ENCODE measurements around the gene TPK1. TPM values are rescaled to one million over a fixed set of nuclear protein-coding genes. Genes with fewer than 3 reads are reported as not detected.
A peak's percentile ranks its signal among the peaks of the same experiment; 100 is the strongest.

Gene TPK1
- 22.6 TPM for total RNA-seq

- Histone ChIP-seq H3K9me3 (ENCODE audit: low read depth, low read length) (no peaks in the 10 kb centered on the region), H3K27me3 (ENCODE audit: insufficient read depth, low read length) (no peaks in the 10 kb centered on the region), H3K4me3 (ENCODE audit: low read length) (peak within 1 kb of the TSS; percentile 97), H3K4me1 (ENCODE audit: insufficient read depth, low read length) (peaks cover 28% of the 10 kb centered on the region)
Observed at GRCh38 chr7:144835652-144836544, at the start of gene TPK1. TSS of gene TPK1 (minus strand) at chr7:144836053. CDS start at chr7:144835602, 451 bp downstream.

GRCh38 chr7:144885478-144885877 is 49.6 kb upstream of the TPK1 start:
- Histone ChIP-seq H3K27me3 (ENCODE audit: insufficient read depth, low read length) (no peaks in the 10 kb centered on the region), H3K4me1 (ENCODE audit: insufficient read depth, low read length) (no peaks in the 10 kb centered on the region), H3K9me3 (ENCODE audit: low read depth, low read length) (no peaks in the 10 kb centered on the region), H3K4me3 (ENCODE audit: low read length) (no peak overlapping the region)

GRCh38 chr7:144884896-144885295 is 49.0 kb upstream of the TPK1 start:
- Histone ChIP-seq H3K4me1 (ENCODE audit: insufficient read depth, low read length) (no peaks in the 10 kb centered on the region), H3K9me3 (ENCODE audit: low read depth, low read length) (no peaks in the 10 kb centered on the region), H3K27me3 (ENCODE audit: insufficient read depth, low read length) (no peaks in the 10 kb centered on the region), H3K4me3 (ENCODE audit: low read length) (no peak overlapping the region)

DNA sequence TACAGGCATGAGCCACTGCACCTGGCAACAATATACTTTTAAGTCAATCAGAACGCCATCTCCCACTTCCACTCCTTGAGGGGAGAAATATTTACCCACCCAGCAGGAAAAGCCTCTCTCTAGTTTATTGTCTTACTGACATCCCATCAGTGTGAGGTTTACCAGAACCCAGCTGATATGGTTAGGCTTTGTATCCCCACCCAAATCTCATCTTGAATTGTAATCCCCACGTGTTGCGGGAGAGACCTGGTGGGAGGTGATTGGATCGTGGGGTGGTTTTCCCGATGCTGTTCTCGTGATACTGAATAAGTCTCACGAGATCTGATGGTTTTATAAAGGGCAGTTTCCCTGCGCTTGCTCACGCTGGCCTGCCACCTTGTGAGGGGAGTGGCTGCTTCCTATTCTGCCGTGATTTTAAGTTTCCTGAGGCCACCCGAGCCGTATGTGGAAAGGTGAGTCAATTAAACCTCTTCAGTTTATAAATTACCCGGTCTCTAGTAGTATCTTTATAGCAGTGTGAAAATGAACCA is 37.5 kb upstream of the TPK1 start:
- H3K4me1 ChIP-seq (ENCODE audit: insufficient read depth, low read length) = no peaks in the 10 kb centered on the region
- no peaks in the 10 kb centered on the region for H3K9me3 ChIP-seq (ENCODE audit: low read depth, low read length)
- H3K4me3 ChIP-seq (ENCODE audit: low read length) = no peak overlapping the region
- no peaks in the 10 kb centered on the region for H3K27me3 ChIP-seq (ENCODE audit: insufficient read depth, low read length)

DNA sequence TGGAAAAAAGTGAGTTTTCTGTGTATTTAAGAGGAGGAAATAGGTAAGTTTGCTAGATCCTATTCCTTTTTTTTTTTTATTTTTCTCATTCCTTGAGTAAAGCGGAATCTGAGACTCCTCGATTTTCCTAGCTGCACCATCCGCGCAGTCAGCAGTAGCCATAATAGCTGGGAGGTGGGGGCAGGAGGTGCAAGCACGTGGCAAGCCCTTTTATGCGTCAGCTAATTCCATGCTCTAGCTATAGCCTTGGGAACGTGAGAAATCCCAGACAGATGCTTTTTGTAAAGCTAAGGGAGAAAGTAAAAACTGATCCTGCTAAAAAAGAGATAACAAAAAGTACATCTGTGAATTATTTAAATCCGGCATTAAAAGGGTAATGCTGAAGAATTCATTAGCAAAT is 33.2 kb upstream of the TPK1 start:
- H3K4me1 ChIP-seq (ENCODE audit: insufficient read depth, low read length) = no peaks in the 10 kb centered on the region
- H3K9me3 ChIP-seq (ENCODE audit: low read depth, low read length) = no peaks in the 10 kb centered on the region

GRCh38 chr7:144866189-144866588 is 30.3 kb upstream of the TPK1 start:
- H3K4me3 ChIP-seq (ENCODE audit: low read length) = no peak overlapping the region
- H3K4me1 ChIP-seq (ENCODE audit: insufficient read depth, low read length) = no peaks in the 10 kb centered on the region
- H3K27me3 ChIP-seq (ENCODE audit: insufficient read depth, low read length) = no peaks in the 10 kb centered on the region
- no peaks in the 10 kb centered on the region for H3K9me3 ChIP-seq (ENCODE audit: low read depth, low read length)

More for the DNA sequence above, 33.2 kb upstream of the TPK1 start:
- no peak overlapping the region for H3K4me3 ChIP-seq (ENCODE audit: low read length)
- no peaks in the 10 kb centered on the region for H3K27me3 ChIP-seq (ENCODE audit: insufficient read depth, low read length)

GRCh38 chr7:144863320-144863647 is 27.4 kb upstream of the TPK1 start:
- Histone ChIP-seq H3K4me1 (ENCODE audit: insufficient read depth, low read length) (no peaks in the 10 kb centered on the region), H3K4me3 (ENCODE audit: low read length) (no peak overlapping the region), H3K27me3 (ENCODE audit: insufficient read depth, low read length) (no peaks in the 10 kb centered on the region), H3K9me3 (ENCODE audit: low read depth, low read length) (no peaks in the 10 kb centered on the region)

DNA sequence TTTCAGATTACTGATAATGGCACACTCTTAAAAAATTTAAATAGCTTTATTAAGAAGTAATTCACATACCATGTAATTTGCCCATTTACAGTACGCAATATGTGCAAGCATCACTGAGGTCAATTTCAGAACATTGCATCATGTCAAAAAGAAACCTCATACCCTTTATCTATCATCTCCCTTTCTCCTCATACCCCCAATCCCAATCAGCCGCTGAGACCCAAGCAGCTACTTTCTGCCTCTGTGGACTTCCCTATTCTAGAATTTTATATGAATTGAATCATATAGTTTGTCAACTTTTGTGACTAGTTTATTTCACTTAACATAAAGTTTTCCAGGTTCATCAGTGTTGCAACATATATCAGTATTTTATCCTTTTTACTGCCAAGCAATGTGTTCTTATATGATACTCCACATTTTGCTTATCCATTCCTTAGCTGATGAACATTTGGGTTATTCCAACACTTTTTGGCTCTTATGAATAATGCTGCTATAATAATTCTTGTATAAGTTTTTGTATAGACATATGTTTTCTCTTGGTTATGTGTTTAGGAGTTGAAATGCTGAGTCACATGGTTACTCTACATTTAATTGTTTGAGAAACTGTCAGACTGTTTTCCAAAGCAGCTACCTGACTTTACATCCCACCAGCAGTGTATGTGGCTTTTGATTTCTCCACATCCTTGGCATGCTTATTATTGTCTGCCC is 26.9 kb upstream of the TPK1 start:
- no peaks in the 10 kb centered on the region for H3K4me1 ChIP-seq (ENCODE audit: insufficient read depth, low read length)
- no peaks in the 10 kb centered on the region for H3K9me3 ChIP-seq (ENCODE audit: low read depth, low read length)
- H3K27me3 ChIP-seq (ENCODE audit: insufficient read depth, low read length) = no peaks in the 10 kb centered on the region
- no peak overlapping the region for H3K4me3 ChIP-seq (ENCODE audit: low read length)

DNA sequence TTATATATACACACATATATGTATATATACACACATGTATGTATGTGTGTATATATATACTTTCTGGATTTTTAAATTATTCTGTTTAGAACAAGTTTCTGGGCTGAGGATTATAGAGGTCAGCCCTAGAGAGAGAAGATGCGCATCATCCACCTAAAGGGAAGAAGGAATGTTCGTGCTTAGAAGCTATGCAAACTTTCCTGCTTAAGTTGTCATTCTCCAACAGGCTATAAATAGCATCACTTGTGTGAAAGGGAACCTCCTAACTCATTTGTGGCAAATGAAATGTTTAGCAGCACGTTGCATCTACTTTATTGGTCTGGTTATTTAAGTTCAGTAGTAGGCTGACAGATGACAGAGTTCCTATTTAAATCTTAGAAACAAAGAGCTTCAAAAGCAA is 23.9 kb upstream of the TPK1 start:
- Histone ChIP-seq H3K9me3 (ENCODE audit: low read depth, low read length) (no peaks in the 10 kb centered on the region), H3K4me1 (ENCODE audit: insufficient read depth, low read length) (no peaks in the 10 kb centered on the region), H3K4me3 (ENCODE audit: low read length) (no peak overlapping the region), H3K27me3 (ENCODE audit: insufficient read depth, low read length) (no peaks in the 10 kb centered on the region)

GRCh38 chr7:144857463-144857862 is 21.6 kb upstream of the TPK1 start:
- Histone ChIP-seq H3K27me3 (ENCODE audit: insufficient read depth, low read length) (no peaks in the 10 kb centered on the region), H3K9me3 (ENCODE audit: low read depth, low read length) (no peaks in the 10 kb centered on the region), H3K4me3 (ENCODE audit: low read length) (no peak overlapping the region), H3K4me1 (ENCODE audit: insufficient read depth, low read length) (no peaks in the 10 kb centered on the region)

DNA sequence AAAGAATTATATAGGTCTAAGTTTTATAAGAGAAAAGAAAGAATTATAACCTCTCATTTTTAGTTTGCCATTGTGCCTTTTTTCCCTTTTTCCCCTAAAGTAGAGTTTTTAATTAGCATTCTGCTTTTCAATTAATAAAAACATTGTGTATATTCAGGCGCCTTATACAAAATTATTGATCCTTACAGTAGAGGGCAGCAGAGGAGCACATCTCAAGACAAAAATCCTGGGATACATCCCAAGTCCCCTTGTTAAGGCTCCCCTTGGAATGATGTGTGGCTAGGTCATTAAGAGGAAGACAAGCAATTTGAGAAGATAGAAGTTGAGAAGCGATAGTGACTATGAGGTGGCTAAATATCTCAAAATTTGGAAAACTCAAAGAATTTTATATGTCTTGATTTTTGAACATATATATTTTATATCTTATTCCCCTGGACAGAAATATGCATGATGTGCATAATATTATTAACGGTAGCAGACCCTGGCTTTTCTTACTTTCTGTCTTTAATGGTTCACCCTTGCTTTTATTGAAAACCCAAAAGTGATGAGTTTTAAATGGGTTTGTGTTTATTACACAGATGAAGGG is 19.1 kb upstream of the TPK1 start:
- Histone ChIP-seq H3K27me3 (ENCODE audit: insufficient read depth, low read length) (no peaks in the 10 kb centered on the region), H3K4me1 (ENCODE audit: insufficient read depth, low read length) (no peaks in the 10 kb centered on the region), H3K9me3 (ENCODE audit: low read depth, low read length) (no peaks in the 10 kb centered on the region), H3K4me3 (ENCODE audit: low read length) (no peak overlapping the region)

GRCh38 chr7:144853542-144853941 is 17.7 kb upstream of the TPK1 start:
- H3K4me3 ChIP-seq (ENCODE audit: low read length) = no peak overlapping the region
- H3K4me1 ChIP-seq (ENCODE audit: insufficient read depth, low read length) = no peaks in the 10 kb centered on the region
- no peaks in the 10 kb centered on the region for H3K27me3 ChIP-seq (ENCODE audit: insufficient read depth, low read length)
- H3K9me3 ChIP-seq (ENCODE audit: low read depth, low read length) = no peaks in the 10 kb centered on the region

DNA sequence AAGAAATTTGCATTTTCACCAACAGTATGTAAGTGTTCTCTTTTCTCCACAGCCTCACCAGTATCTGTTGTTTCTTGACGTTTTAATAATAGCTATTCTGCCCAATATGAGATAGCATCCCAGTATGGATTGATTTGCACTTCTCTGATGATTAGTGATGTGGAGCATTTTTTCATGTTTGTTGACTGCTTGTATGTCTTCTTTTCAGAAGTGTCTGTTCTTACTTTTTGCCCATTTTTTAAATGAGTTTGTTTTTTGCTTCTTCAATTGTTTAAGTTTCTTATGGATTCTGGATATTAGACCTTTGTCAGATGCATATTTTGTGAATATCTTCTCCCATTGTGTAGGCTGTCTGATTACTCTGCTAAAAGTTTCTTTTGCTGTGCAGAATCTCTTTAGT is 12.2 kb upstream of the TPK1 start:
- H3K9me3 ChIP-seq (ENCODE audit: low read depth, low read length) = peaks cover 4% of the 10 kb centered on the region

GRCh38 chr7:144842377-144842851 is 6.6 kb upstream of the TPK1 start:
- H3K27me3 ChIP-seq (ENCODE audit: insufficient read depth, low read length) = no peaks in the 10 kb centered on the region
- H3K9me3 ChIP-seq (ENCODE audit: low read depth, low read length) = no peaks in the 10 kb centered on the region
- H3K4me3 ChIP-seq (ENCODE audit: low read length) = no peak overlapping the region
- H3K4me1 ChIP-seq (ENCODE audit: insufficient read depth, low read length) = peaks cover 18% of the 10 kb centered on the region

More for the DNA sequence above, 12.2 kb upstream of the TPK1 start:
- peaks cover under 1% of the 10 kb centered on the region for H3K4me1 ChIP-seq (ENCODE audit: insufficient read depth, low read length)
- H3K27me3 ChIP-seq (ENCODE audit: insufficient read depth, low read length) = no peaks in the 10 kb centered on the region
- H3K4me3 ChIP-seq (ENCODE audit: low read length) = no peak overlapping the region

- Histone ChIP-seq H3K27me3 (ENCODE audit: insufficient read depth, low read length) (no peaks in the 10 kb centered on the region), H3K4me1 (ENCODE audit: insufficient read depth, low read length) (peaks cover 30% of the 10 kb centered on the region), H3K4me3 (ENCODE audit: low read length) (no peak overlapping the region), H3K9me3 (ENCODE audit: low read depth, low read length) (no peaks in the 10 kb centered on the region)
Observed at GRCh38 chr7:144836545-144836842, 641 bp upstream of the TPK1 start.

Measured in mononuclear cell (primary cell).